K562 (cell line): Measurements from ENCODE around the gene WDR54. TPM values are rescaled to one million over a fixed set of nuclear protein-coding genes. Genes with fewer than 3 reads are reported as not detected.

Experiments used
- ATF1 ChIP-seq, 2 experiments: fragments of 450-650 bp in 1 of 2; IDR thresholded peaks; 2 replicates each; pipeline ENCODE4 v1.6.1; 2016; ENCODE audit warnings: missing compliant biosample characterization in 1 of 2, missing genetic modification characterization in 1 of 2
- CBFA2T3 ChIP-seq: fragments of 450-650 bp; IDR thresholded peaks from 2 replicates; pipeline ENCODE4 v1.6.1; 2017
- CEBPG ChIP-seq, 3 experiments: fragments of 200-800 bp in 1 of 3; sonication (Bioruptor generic) in 1 of 3; sonication (generic) in 1 of 3; formaldehyde crosslinking in 1 of 3; IDR thresholded peaks in 2 of 3; conservative IDR thresholded peaks in 1 of 3; 2 replicates each; pipeline versions ENCODE4 v1.6.1 to v1.8.0; 2016 to 2022; ENCODE audit warnings: missing compliant biosample characterization in 2 of 3, missing genetic modification characterization in 2 of 3, mild to moderate bottlenecking in 1 of 3, missing genetic modification reagents in 1 of 3
- CREM ChIP-seq: IDR thresholded peaks from 2 replicates; pipeline ENCODE4 v1.6.1; 2014; ENCODE audit warnings: antibody characterized with exemption, low read depth
- ETV1 ChIP-seq: fragments of 450-650 bp; conservative IDR thresholded peaks from 2 replicates; pipeline ENCODE4 v1.6.1; 2016; ENCODE audit warnings: missing genetic modification characterization, control low read depth, low read depth, missing compliant biosample characterization
- IFI16 ChIP-seq: fragments of 250-450 bp; sonication (Bioruptor Pico); IDR thresholded peaks from 2 replicates; pipeline ENCODE4 v2.1.2; 2022; ENCODE audit warnings: mild to moderate bottlenecking, inconsistent platforms
- NFE2 ChIP-seq: IDR thresholded peaks from 2 replicates; pipeline ENCODE4 v1.6.1; 2014; ENCODE audit warnings: antibody characterized with exemption, low read depth
- RNF2 ChIP-seq: sonication (generic); IDR thresholded peaks from 2 replicates; pipeline ENCODE4 v1.6.1; 2016
- STAG1 ChIP-seq: sonication (generic); formaldehyde crosslinking; IDR thresholded peaks from 2 replicates; pipeline ENCODE4 v1.5.0; 2020; ENCODE audit warnings: missing genetic modification reagents, borderline replicate concordance
- ZBTB17 ChIP-seq: fragments of 450-650 bp; formaldehyde crosslinking; IDR thresholded peaks from 2 replicates; pipeline ENCODE4 v1.4.0; 2020; ENCODE audit warnings: mild to moderate bottlenecking
- ZNF133 ChIP-seq: fragments of 250-450 bp; sonication (Bioruptor Pico); IDR thresholded peaks from 2 replicates; pipeline ENCODE4 v1.4.0; 2020; ENCODE audit warnings: mild to moderate bottlenecking
- ZNF134 ChIP-seq: fragments of 250-450 bp; sonication (Bioruptor Pico); conservative IDR thresholded peaks from 2 replicates; pipeline ENCODE4 v1.4.0; 2020
- ZNF146 ChIP-seq: IDR thresholded peaks from one replicate; pipeline ENCODE4 v1.6.1; 2018; ENCODE audit warnings: missing compliant biosample characterization; ENCODE audit not compliant: unreplicated experiment
- ZNF384 ChIP-seq: IDR thresholded peaks from 2 replicates; pipeline ENCODE4 v1.6.1; 2012; ENCODE audit warnings: low read depth, low read length, improper control_type of control experiment
- polyA plus RNA-seq, 8 experiments: library from polyadenylated mRNA; depleted of rRNA in 4 of 8; stranded (reverse) in 5 of 8; unstranded in 3 of 8; fragments of >200 nt; fragmentation: Nextera tagmentation in 2 of 8; fragmentation: Illumina TruSeq in 1 of 8; extraction: Ambion mirVana in 2 of 8; extraction: Trizol in 1 of 8; gene quantifications; 2 replicates each; pipeline versions ENCODE4 v1.2.1 to v1.2.3, GENCODE V29; 2011 to 2014; ENCODE audit warnings: inconsistent platforms in 1 of 8, missing spikeins in 1 of 8
- total RNA-seq, 7 experiments: library from RNA; depleted of rRNA in 6 of 7; stranded (reverse); fragments of >200 nt in 6 of 7; fragmentation: Illumina TruSeq in 2 of 7; extraction: Trizol in 2 of 7; gene quantifications; 2 replicates each; pipeline versions ENCODE4 v1.2.1 to v1.2.3, GENCODE V29; 2011 to 2021; ENCODE audit warnings: low replicate concordance in 1 of 7
- TF ChIP-seq, protein P1 (sequence below): fragments of 450-650 bp; IDR thresholded peaks from 2 replicates; pipeline ENCODE4 v1.7.1; 2018; ENCODE audit warnings: mild to moderate bottlenecking, low read depth; ENCODE audit not compliant: partially characterized antibody
- TF ChIP-seq, protein P2 (sequence below), 3 experiments: fragments of 200-800 bp in 1 of 3; fragments of 250-450 bp in 1 of 3; fragments of 450-650 bp in 1 of 3; sonication (Bioruptor Pico) in 1 of 3; sonication (Bioruptor generic) in 1 of 3; formaldehyde crosslinking in 1 of 3; IDR thresholded peaks; 2 replicates each; pipeline versions ENCODE4 v1.6.1 to v1.8.0; 2016 to 2022; ENCODE audit warnings: mild to moderate bottlenecking in 2 of 3, missing genetic modification characterization in 2 of 3, missing compliant biosample characterization in 1 of 3, moderate library complexity in 1 of 3
- TF ChIP-seq, protein P3 (sequence below): fragments of 250-450 bp; sonication (Bioruptor Pico); IDR thresholded peaks from 2 replicates; pipeline ENCODE4 v1.4.0; 2020
- TF ChIP-seq, protein P4 (sequence below), 2 experiments: fragments of 450-650 bp; IDR thresholded peaks; 2 replicates each; pipeline ENCODE4 v1.6.1; 2016
- TF ChIP-seq, protein P5 (sequence below): fragments of 250-450 bp; sonication (Bioruptor Pico); IDR thresholded peaks from 2 replicates; pipeline ENCODE4 v1.8.0; 2022; ENCODE audit warnings: inconsistent platforms

The WDR54 gene
- total and polyA plus RNA-seq, 9 of the 15 experiments (the other 6 are each of a cell fraction or from before 2014, with no cell fraction given): 5.2 to 15.2 (median 7.4) TPM

DNA sequence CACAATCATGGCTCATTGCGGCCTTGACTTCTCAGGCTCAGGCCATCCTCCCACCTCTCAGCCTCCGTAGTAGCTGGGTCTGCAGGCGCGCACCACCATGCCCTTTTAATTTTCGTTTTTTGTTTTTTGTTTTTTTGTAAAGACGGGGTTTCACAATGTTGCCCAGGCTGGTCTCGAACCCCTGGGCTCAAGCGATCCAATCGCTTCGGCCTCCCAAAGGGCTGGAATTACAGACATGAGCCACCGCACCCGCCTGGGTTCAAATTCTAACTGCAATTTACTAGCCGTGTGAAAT lies 29.1 kb upstream of the WDR54 start (continued):
- TF ChIP-seq, protein P1, sequence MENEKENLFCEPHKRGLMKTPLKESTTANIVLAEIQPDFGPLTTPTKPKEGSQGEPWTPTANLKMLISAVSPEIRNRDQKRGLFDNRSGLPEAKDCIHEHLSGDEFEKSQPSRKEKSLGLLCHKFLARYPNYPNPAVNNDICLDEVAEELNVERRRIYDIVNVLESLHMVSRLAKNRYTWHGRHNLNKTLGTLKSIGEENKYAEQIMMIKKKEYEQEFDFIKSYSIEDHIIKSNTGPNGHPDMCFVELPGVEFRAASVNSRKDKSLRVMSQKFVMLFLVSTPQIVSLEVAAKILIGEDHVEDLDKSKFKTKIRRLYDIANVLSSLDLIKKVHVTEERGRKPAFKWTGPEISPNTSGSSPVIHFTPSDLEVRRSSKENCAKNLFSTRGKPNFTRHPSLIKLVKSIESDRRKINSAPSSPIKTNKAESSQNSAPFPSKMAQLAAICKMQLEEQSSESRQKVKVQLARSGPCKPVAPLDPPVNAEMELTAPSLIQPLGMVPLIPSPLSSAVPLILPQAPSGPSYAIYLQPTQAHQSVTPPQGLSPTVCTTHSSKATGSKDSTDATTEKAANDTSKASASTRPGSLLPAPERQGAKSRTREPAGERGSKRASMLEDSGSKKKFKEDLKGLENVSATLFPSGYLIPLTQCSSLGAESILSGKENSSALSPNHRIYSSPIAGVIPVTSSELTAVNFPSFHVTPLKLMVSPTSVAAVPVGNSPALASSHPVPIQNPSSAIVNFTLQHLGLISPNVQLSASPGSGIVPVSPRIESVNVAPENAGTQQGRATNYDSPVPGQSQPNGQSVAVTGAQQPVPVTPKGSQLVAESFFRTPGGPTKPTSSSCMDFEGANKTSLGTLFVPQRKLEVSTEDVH: no peak
- TF ChIP-seq ATF1 (CRISPR knock-in tag; IDR thresholded peaks at IDR 0.05) (no peak), ATF1 (tag; IDR thresholded peaks at IDR 0.05) (no peak), ZNF133 (CRISPR knock-in tag) (no peak), ZNF384 (no peak), ZNF134 (no peak), CREM (no peak), STAG1 (CRISPR knock-in tag) (no peak), NFE2 (no peak), IFI16 (no peak), RNF2 (no peak), CEBPG (CRISPR knock-in tag; IDR thresholded peaks at IDR 0.05) (no peak), CEBPG (tag; conservative IDR thresholded peaks at IDR 0.05 in 1 of 2, IDR thresholded peaks at IDR 0.05 in 1 of 2) (0 out of 4 replicates have a peak, but pooled peaks of 1 of the 2 experiments have one; percentile 12), CBFA2T3 (no peak), ETV1 (no peak), ZBTB17 (CRISPR knock-in tag) (no peak), ZNF146 (no peak)
- TF ChIP-seq, protein P2, sequence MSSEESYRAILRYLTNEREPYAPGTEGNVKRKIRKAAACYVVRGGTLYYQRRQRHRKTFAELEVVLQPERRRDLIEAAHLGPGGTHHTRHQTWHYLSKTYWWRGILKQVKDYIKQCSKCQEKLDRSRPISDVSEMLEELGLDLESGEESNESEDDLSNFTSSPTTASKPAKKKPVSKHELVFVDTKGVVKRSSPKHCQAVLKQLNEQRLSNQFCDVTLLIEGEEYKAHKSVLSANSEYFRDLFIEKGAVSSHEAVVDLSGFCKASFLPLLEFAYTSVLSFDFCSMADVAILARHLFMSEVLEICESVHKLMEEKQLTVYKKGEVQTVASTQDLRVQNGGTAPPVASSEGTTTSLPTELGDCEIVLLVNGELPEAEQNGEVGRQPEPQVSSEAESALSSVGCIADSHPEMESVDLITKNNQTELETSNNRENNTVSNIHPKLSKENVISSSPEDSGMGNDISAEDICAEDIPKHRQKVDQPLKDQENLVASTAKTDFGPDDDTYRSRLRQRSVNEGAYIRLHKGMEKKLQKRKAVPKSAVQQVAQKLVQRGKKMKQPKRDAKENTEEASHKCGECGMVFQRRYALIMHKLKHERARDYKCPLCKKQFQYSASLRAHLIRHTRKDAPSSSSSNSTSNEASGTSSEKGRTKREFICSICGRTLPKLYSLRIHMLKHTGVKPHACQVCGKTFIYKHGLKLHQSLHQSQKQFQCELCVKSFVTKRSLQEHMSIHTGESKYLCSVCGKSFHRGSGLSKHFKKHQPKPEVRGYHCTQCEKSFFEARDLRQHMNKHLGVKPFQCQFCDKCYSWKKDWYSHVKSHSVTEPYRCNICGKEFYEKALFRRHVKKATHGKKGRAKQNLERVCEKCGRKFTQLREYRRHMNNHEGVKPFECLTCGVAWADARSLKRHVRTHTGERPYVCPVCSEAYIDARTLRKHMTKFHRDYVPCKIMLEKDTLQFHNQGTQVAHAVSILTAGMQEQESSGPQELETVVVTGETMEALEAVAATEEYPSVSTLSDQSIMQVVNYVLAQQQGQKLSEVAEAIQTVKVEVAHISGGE (CRISPR knock-in tag; IDR thresholded peaks at IDR 0.05): no peak
- TF ChIP-seq, protein P3, sequence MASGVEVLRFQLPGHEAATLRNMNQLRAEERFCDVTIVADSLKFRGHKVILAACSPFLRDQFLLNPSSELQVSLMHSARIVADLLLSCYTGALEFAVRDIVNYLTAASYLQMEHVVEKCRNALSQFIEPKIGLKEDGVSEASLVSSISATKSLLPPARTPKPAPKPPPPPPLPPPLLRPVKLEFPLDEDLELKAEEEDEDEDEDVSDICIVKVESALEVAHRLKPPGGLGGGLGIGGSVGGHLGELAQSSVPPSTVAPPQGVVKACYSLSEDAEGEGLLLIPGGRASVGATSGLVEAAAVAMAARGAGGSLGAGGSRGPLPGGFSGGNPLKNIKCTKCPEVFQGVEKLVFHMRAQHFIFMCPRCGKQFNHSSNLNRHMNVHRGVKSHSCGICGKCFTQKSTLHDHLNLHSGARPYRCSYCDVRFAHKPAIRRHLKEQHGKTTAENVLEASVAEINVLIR (CRISPR knock-in tag): no peak
- TF ChIP-seq, protein P4, sequence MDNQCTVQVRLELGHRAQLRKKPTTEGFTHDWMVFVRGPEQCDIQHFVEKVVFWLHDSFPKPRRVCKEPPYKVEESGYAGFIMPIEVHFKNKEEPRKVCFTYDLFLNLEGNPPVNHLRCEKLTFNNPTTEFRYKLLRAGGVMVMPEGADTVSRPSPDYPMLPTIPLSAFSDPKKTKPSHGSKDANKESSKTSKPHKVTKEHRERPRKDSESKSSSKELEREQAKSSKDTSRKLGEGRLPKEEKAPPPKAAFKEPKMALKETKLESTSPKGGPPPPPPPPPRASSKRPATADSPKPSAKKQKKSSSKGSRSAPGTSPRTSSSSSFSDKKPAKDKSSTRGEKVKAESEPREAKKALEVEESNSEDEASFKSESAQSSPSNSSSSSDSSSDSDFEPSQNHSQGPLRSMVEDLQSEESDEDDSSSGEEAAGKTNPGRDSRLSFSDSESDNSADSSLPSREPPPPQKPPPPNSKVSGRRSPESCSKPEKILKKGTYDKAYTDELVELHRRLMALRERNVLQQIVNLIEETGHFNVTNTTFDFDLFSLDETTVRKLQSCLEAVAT (IDR thresholded peaks at IDR 0.05): 0 out of 4 replicates have a peak, but pooled peaks of 1 of the 2 experiments have one; percentile 48
- TF ChIP-seq, protein P5, sequence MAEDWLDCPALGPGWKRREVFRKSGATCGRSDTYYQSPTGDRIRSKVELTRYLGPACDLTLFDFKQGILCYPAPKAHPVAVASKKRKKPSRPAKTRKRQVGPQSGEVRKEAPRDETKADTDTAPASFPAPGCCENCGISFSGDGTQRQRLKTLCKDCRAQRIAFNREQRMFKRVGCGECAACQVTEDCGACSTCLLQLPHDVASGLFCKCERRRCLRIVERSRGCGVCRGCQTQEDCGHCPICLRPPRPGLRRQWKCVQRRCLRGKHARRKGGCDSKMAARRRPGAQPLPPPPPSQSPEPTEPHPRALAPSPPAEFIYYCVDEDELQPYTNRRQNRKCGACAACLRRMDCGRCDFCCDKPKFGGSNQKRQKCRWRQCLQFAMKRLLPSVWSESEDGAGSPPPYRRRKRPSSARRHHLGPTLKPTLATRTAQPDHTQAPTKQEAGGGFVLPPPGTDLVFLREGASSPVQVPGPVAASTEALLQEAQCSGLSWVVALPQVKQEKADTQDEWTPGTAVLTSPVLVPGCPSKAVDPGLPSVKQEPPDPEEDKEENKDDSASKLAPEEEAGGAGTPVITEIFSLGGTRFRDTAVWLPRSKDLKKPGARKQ (CRISPR knock-in tag): 0 out of 2 replicates have a peak, but pooled peaks have one; percentile 70
